ENCODE data around the gene OCA2.

OCA2 gene

DNA sequence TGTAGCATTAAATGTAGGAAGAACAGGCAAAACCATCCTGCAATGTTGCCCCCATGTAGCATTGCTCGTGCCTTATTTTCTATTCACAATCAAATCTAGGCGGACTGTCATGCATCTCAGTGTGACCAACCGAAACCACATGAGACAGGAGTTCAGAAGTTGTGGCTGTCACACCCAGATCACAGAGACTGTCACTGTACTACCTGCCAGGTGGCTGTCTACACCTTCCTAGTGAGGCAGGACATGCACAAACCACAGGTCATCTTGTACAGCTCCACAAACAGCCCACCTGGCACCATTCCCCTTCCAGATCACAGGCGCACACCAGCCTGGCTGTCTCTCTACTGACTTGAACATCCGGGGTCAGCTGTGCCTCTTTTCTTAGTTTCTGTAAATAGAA lies 392.8 kb downstream of the OCA2 start:
- peak overlapping the region; percentile 51 for H3K27ac ChIP-seq
- no peak overlapping the region for H3K4me3 ChIP-seq (ENCODE audit: low read depth, low read length)
- peaks cover 13% of the 10 kb centered on the region for H3K9me3 ChIP-seq (ENCODE audit: severe bottlenecking)
- no peaks in the 10 kb centered on the region for H3K27me3 ChIP-seq (ENCODE audit: insufficient read depth, low read depth, severe bottlenecking)
- TF ChIP-seq CTCF (IDR thresholded peaks at IDR 0.05; ENCODE audit: low read depth, low read length): no peak
- DNase-seq: no peak
- H3K36me3 ChIP-seq: no peaks in the 10 kb centered on the region

DNA sequence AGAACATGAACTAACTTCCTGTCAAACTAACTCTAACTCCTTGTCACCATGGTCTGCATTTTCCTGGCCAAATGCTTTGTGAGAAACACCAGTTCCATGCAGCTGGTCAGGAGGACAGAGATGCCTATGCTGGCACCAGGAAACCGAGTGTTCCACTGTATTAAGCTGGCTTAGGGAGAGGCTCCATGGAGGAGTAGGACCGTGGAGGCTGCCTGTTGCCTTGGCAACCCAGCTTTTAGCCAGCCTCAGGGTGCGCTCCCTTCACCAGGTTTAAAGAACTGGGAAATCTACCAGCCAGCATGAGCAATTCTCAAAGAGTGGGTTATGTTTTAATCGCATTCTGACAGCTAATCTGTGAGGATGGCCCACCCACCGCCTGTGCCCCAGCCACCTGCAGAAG lies 394.1 kb downstream of the OCA2 start:
- no peak for TF ChIP-seq CTCF (IDR thresholded peaks at IDR 0.05; ENCODE audit: low read depth, low read length)
- no peaks in the 10 kb centered on the region for H3K36me3 ChIP-seq
- peak; percentile 70 for DNase-seq
- H3K4me3 ChIP-seq (ENCODE audit: low read depth, low read length): no peak overlapping the region
- no peaks in the 10 kb centered on the region for H3K27me3 ChIP-seq (ENCODE audit: insufficient read depth, low read depth, severe bottlenecking)
- no peak overlapping the region for H3K27ac ChIP-seq
- H3K9me3 ChIP-seq (ENCODE audit: severe bottlenecking): peaks cover 12% of the 10 kb centered on the region
